Spleen (tissue), 11 donors: ENCODE results near the gene EEF1AKMT3. TPM values are rescaled to one million over a fixed set of nuclear protein-coding genes. Genes with fewer than 3 reads are reported as not detected.

Source experiments
- DNase-seq: peaks from one replicate; pipeline ENCODE4 v3.0.0-alpha.2; 2020
- H3K27ac ChIP-seq, 8 donors: fragments of 200-600 bp; sonication (generic) in 7 of 8; 1 replicate in 4 of 8; 2 replicates in 4 of 8; pipeline versions ENCODE4 v1.5.0 to v1.8.0; 2016 to 2021; ENCODE audit warnings: inconsistent platforms in 4 of 8, mild to moderate bottlenecking in 4 of 8, moderate library complexity in 1 of 8
- H3K27me3 ChIP-seq, 7 donors: fragments of 200-600 bp; sonication (generic) in 6 of 7; replicated peaks in 1 of 7; 1 replicate in 4 of 7; 2 replicates in 3 of 7; pipeline versions ENCODE4 v1.5.0 to v1.8.0; 2016 to 2021; ENCODE audit warnings: inconsistent platforms in 3 of 7, mild to moderate bottlenecking in 1 of 7
- H3K36me3 ChIP-seq, 6 donors: fragments of 200-600 bp; sonication (generic) in 5 of 6; 1 replicate in 4 of 6; 2 replicates in 2 of 6; pipeline versions ENCODE4 v1.5.0 to v1.8.0; 2016 to 2021; ENCODE audit warnings: inconsistent platforms in 2 of 6
- H3K4me1 ChIP-seq, 6 donors: fragments of 200-600 bp; sonication (generic) in 5 of 6; 1 replicate in 3 of 6; 2 replicates in 3 of 6; pipeline versions ENCODE4 v1.5.0 to v1.8.0; 2016 to 2021; ENCODE audit warnings: inconsistent platforms in 3 of 6
- H3K4me3 ChIP-seq, 8 donors: fragments of 200-600 bp; sonication (generic) in 7 of 8; 1 replicate in 4 of 8; 2 replicates in 4 of 8; pipeline versions ENCODE4 v1.5.0 to v1.8.0; 2016 to 2021; ENCODE audit warnings: inconsistent platforms in 4 of 8, mild to moderate bottlenecking in 4 of 8, moderate library complexity in 2 of 8
- H3K9me3 ChIP-seq, 8 donors: fragments of 200-600 bp; sonication (generic) in 7 of 8; 1 replicate in 4 of 8; 2 replicates in 4 of 8; pipeline versions ENCODE4 v1.5.0 to v1.8.0; 2016 to 2021; ENCODE audit warnings: inconsistent platforms in 4 of 8
- POLR2A ChIP-seq, 3 donors: fragments of 450-650 bp; IDR thresholded peaks; one replicate each; pipeline ENCODE4 v1.5.1; 2017; ENCODE audit warnings: antibody characterized with exemption in 3 of 3, mild to moderate bottlenecking in 1 of 3
- POLR2AphosphoS5 ChIP-seq, 3 donors: sonication (generic); formaldehyde crosslinking; IDR thresholded peaks; one replicate each; pipeline ENCODE4 v1.5.1; 2017; ENCODE audit warnings: antibody characterized with exemption in 3 of 3
- WGBS, 5 donors: extraction: QIAGEN DNeasy Blood & Tissue Kit in 3 of 5; methylation state at CpG; one replicate each; pipeline versions ENCODE4 v1.1.5 to v1.1.7; 2013 to 2018; 5-methylcytosine and 5-hydroxymethylcytosine counted together
- intact Hi-C: fragments of 100-400 bp; cut with DNase I; formaldehyde crosslinking; loops from one replicate; pipeline ENCODE4 v1.15.0; 2023; ENCODE audit warnings: low total_unique reads
- polyA plus RNA-seq, 3 donors: library from polyadenylated mRNA; stranded (reverse); fragments of 200-250 nt; gene quantifications; one replicate each; pipeline ENCODE4 v1.2.1, GENCODE V29; 2013
- total RNA-seq, 7 donors: library from RNA; depleted of rRNA in 3 of 7; stranded (reverse); fragments of >200 nt in 3 of 7; fragmentation: NEBNext Ultra II Directional in 4 of 7; extraction: Animal tissue kit (Norgen Biotek cat#: 25700) in 4 of 7; gene quantifications; one replicate each; pipeline versions ENCODE4 v1.1.0 to v1.2.1, GENCODE V29; 2016 to 2021
- TF ChIP-seq, protein P1 (sequence below), 11 experiments: fragments of 200-600 bp in 7 of 11; fragments of 450-650 bp in 4 of 11; sonication (generic) in 4 of 11; IDR thresholded peaks in 8 of 11; conservative IDR thresholded peaks in 3 of 11; 1 replicate in 7 of 11; 2 replicates in 4 of 11; pipeline versions ENCODE4 v1.4.0 to v1.8.0; 2016 to 2021; ENCODE audit warnings: antibody characterized with exemption in 11 of 11, inconsistent platforms in 4 of 11, mild to moderate bottlenecking in 1 of 11
- donor health status: healthy with polysubstance abuse.
- donor health status: DM: no; HTN: no; CAD: no; lungs with moderate emphysema.
- donor health status: DM: no; HTN: no; CAD: no.
- donor health status: Bipolar disorder and iron deficiency.
- donor health status: healthy.
- donor health status: DM: no; HTN: no; CAD: no.
- donor health status: DM: yes; HTN: yes; CAD: no.

EEF1AKMT3 gene
- total and polyA plus RNA-seq, 10 donors = 1.2 to 9.5 (median 4.4) TPM

DNA sequence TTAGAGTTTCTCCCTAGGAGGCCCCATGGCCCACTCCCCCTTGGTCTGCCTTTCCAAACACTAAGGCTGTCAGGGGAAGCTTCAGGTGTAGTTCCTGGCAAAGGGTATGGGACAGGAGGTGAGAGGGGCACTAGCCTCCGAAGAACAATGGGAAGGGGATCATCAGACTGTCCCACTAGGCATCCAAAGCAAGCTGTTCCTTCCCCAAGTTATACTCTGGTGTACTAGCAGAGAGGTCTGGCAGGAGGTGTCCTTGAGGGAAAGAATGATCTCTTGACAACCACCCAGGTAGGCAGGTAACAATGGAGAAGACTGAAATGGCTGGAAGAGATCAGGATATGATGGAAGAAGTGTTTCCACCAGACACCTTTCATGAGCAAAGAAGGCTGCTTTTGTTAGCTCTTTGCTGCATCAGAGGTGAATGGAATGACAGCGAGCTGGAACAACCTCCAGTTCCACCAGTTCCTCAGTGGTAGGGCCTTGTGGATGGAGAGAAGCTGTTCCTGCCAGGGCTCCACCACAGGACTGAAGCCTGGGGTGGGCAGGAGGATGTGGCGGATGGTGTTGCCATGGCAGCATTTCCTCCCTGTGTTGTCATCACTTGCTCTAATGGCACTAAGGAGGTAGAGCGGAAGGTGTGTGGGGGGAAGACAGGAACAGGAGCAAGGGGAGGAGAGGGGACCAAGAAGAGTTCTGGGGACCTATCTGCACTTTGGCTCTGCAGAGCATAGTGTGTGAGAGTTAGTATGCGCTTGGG is 31.6 kb upstream of the EEF1AKMT3 start:
- peaks cover 0 to 44% (median 14%) of the 10 kb centered on the region in 6 donors for H3K36me3 ChIP-seq
- peaks cover 0 to 43% (median 21%) of the 10 kb centered on the region in 7 donors for H3K27me3 ChIP-seq
- peak overlapping the region; percentile 33 to 76 (median 54) for H3K4me3 ChIP-seq
- peak overlapping the region in 6 of 8 donors; percentile 79 to 90 (median 84) for H3K27ac ChIP-seq
- intact Hi-C loops = no loop called here
- H3K9me3 ChIP-seq = no peaks in the 10 kb centered on the region
- 23 to 35% (median 31%) methylated on average over 5 of the region's 5 CpGs for WGBS, 5 donors
- H3K4me1 ChIP-seq = peaks cover 28 to 95% (median 74%) of the 10 kb centered on the region in 6 donors
- TF ChIP-seq POLR2AphosphoS5 (IDR thresholded peaks at IDR 0.05) (peak in 2 of 3 donors; percentile 78), POLR2A (IDR thresholded peaks at IDR 0.05) (no peak)
- TF ChIP-seq, protein P1, sequence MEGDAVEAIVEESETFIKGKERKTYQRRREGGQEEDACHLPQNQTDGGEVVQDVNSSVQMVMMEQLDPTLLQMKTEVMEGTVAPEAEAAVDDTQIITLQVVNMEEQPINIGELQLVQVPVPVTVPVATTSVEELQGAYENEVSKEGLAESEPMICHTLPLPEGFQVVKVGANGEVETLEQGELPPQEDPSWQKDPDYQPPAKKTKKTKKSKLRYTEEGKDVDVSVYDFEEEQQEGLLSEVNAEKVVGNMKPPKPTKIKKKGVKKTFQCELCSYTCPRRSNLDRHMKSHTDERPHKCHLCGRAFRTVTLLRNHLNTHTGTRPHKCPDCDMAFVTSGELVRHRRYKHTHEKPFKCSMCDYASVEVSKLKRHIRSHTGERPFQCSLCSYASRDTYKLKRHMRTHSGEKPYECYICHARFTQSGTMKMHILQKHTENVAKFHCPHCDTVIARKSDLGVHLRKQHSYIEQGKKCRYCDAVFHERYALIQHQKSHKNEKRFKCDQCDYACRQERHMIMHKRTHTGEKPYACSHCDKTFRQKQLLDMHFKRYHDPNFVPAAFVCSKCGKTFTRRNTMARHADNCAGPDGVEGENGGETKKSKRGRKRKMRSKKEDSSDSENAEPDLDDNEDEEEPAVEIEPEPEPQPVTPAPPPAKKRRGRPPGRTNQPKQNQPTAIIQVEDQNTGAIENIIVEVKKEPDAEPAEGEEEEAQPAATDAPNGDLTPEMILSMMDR (IDR thresholded peaks at IDR 0.05 in 8 of 11, conservative IDR thresholded peaks at IDR 0.05 in 3 of 11) = peak in 1 of 11 experiments; percentile 8
- DNase-seq = peak; percentile 92

DNA sequence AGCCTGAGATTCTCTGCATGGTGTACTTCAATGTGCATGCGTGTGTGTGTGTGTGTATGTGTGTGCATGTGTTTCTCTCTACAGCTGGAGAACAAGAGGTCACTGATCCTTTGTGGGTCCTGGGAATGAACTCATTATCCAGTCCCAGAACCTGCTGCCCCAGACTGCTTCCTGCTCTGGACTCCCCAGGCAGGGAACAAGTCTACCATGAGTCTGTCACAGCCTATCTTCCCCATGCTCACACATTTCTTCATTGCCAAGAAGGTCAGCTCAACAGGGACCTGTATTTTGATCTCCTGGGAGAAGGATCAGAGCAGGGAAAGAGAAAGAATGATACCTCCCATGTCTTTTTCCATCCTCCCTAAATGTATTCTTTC is 31.0 kb upstream of the EEF1AKMT3 start:
- Histone ChIP-seq H3K36me3 (peaks cover 0 to 44% (median 14%) of the 10 kb centered on the region in 6 donors), H3K4me1 (peaks cover 32 to 95% (median 76%) of the 10 kb centered on the region in 6 donors), H3K4me3 (peak overlapping the region; percentile 33 to 76 (median 54)), H3K27me3 (peaks cover 0 to 37% (median 21%) of the 10 kb centered on the region in 7 donors), H3K9me3 (no peaks in the 10 kb centered on the region), H3K27ac (peak overlapping the region; percentile 23 to 90 (median 82))
- TF ChIP-seq POLR2AphosphoS5 (IDR thresholded peaks at IDR 0.05) (no peak), POLR2A (IDR thresholded peaks at IDR 0.05) (no peak)
- TF ChIP-seq, protein P1 (IDR thresholded peaks at IDR 0.05 in 8 of 11, conservative IDR thresholded peaks at IDR 0.05 in 3 of 11) = no peak
- 0 to 25% (median 19%) methylated on average over 1 of the region's 1 CpG for WGBS, 5 donors
- intact Hi-C loops = no loop called here
- DNase-seq = peak; percentile 51

DNA sequence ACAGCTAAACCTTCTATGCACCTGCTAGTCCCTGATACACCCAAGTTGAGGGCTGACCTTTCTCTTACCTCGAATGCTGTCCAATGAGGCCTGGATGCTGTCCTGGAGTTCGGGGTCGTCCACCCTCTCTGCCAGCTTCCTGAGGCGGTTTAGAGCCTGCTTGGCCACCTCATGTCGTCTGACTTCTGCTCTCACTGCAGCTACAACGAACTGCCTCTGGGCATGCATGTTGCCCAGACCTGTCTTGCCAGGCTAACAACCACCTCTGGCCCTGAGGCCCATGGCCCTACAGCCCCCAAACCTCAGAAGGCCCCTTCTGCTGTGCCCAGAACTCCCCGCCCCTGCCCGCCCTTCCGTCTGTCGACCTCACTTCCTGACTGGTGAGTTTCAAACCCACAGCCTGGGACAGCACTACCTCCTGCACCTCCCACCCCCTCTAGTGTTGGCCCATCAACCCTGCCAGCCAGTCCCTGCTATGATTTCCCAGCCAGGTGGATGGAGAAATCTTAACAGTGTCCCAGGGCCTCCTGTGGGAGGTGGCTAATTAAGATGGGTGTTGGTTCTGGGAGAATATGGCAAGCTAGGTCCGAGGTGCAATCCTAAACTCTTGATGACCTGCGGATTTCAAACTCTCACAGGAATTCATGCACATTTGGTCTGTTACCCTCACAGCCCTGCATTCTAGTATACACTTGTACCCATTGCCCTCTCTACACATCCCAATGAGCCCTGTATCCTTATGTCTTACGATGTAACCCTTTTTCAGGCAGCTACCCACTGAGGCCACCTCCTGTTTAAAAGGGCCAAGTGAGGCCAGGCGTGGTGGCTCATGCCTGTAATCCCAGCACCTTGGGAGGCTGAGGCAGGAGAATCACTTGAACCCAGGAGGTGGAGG is 30.3 kb upstream of the EEF1AKMT3 start:
- peaks cover 25 to 88% (median 72%) of the 10 kb centered on the region in 6 donors for H3K4me1 ChIP-seq
- peak overlapping the region; percentile 23 to 90 (median 82) for H3K27ac ChIP-seq
- peak; percentile 95 for DNase-seq

More for the DNA sequence above, 30.3 kb upstream of the EEF1AKMT3 start:
- TF ChIP-seq POLR2A (IDR thresholded peaks at IDR 0.05) (no peak), POLR2AphosphoS5 (IDR thresholded peaks at IDR 0.05) (peak; percentile 52 to 61 (median 56))
- TF ChIP-seq, protein P1 (IDR thresholded peaks at IDR 0.05 in 8 of 11, conservative IDR thresholded peaks at IDR 0.05 in 3 of 11) = peak; percentile 16 to 74 (median 63)
- intact Hi-C loops = no loop called here
- peak overlapping the region; percentile 33 to 76 (median 54) for H3K4me3 ChIP-seq
- peaks cover 0 to 31% (median 18%) of the 10 kb centered on the region in 7 donors for H3K27me3 ChIP-seq
- H3K9me3 ChIP-seq = no peaks in the 10 kb centered on the region
- 19 to 27% (median 26%) methylated on average over 14 of the region's 14 CpGs for WGBS, 5 donors
- peaks cover 0 to 44% (median 16%) of the 10 kb centered on the region in 6 donors for H3K36me3 ChIP-seq
